Panc1 (cell line): ENCODE data around the gene PRKCB. TPM values are rescaled to one million over a fixed set of nuclear protein-coding genes. Genes with fewer than 3 reads are reported as not detected.

Experiments used
- ATAC-seq: fragments of 200-7000 bp; cut with Tn5 transposase; 2 replicates; pipeline ENCODE4 v1.9.1; 2020; ENCODE audit warnings: mild to moderate bottlenecking, moderate library complexity
- BruUV-seq: library from RNA; stranded (reverse); fragments of 400-500 nt; replicated peaks from 2 replicates; lab custom pipeline; 2021; lab: Mats Ljungman, UMichigan
- CTCF ChIA-PET: fragments of 300-600 bp; sonication (Branson Sonifier 250); formaldehyde crosslinking; loops from one replicate; lab custom pipeline; 2022; ENCODE audit warnings: antibody characterized with exemption; lab: Charles Lee
- POLR2A ChIA-PET: fragments of 300-600 bp; sonication (Branson Sonifier 250); formaldehyde crosslinking; loops from one replicate; lab custom pipeline; 2022; ENCODE audit warnings: antibody characterized with exemption; lab: Charles Lee
- DNase-seq: peaks from one replicate; pipeline ENCODE4 v3.0.0-alpha.2; 2010; ENCODE audit warnings: low read depth, low spot score
- H3K27ac ChIP-seq: 2 replicates; pipeline ENCODE4 v1.5.1; 2011; ENCODE audit warnings: mild to moderate bottlenecking, low read length, inconsistent platforms
- H3K27me3 ChIP-seq: fragments of 200-500 bp; sonication (Bioruptor generic); 2 replicates; pipeline ENCODE4 v1.6.0; 2014; ENCODE audit warnings: low read length, inconsistent platforms; ENCODE audit not compliant: control insufficient read depth, insufficient read depth
- H3K36me3 ChIP-seq: fragments of 200-500 bp; sonication (Bioruptor generic); 2 replicates; pipeline ENCODE4 v1.5.1; 2014; ENCODE audit warnings: inconsistent platforms, mild to moderate bottlenecking, low read length, moderate library complexity; ENCODE audit not compliant: control insufficient read depth, insufficient read depth
- H3K4me1 ChIP-seq: 2 replicates; pipeline ENCODE4 v1.5.1; 2011; ENCODE audit warnings: inconsistent platforms, mild to moderate bottlenecking, low read length, moderate library complexity; ENCODE audit not compliant: control insufficient read depth, insufficient read depth
- H3K4me3 ChIP-seq, 2 experiments: 2 replicates each; pipeline ENCODE4 v1.5.1; 2011 to 2012; ENCODE audit warnings: low read depth in 2 of 2, low read length in 2 of 2, mild to moderate bottlenecking in 2 of 2, inconsistent platforms in 1 of 2, moderate library complexity in 1 of 2
- H3K9me3 ChIP-seq: fragments of 200-500 bp; sonication (Bioruptor generic); 2 replicates; pipeline ENCODE4 v1.5.1; 2014; ENCODE audit warnings: low read depth, mild to moderate bottlenecking, inconsistent platforms, low read length, moderate library complexity; ENCODE audit not compliant: control insufficient read depth, insufficient read depth
- POLR2AphosphoS5 ChIP-seq: IDR thresholded peaks from 2 replicates; pipeline ENCODE4 v1.6.1; 2012; ENCODE audit warnings: mild to moderate bottlenecking, low read depth, low read length, moderate library complexity
- SIN3A ChIP-seq: IDR thresholded peaks from 2 replicates; pipeline ENCODE4 v1.6.1; 2012; ENCODE audit warnings: low read depth, mild to moderate bottlenecking, low read length, moderate library complexity, borderline replicate concordance; ENCODE audit not compliant: insufficient read depth
- TCF7L2 ChIP-seq: IDR thresholded peaks from 2 replicates; pipeline ENCODE4 v1.6.1; 2011; ENCODE audit warnings: mild to moderate bottlenecking, low read depth, low read length, inconsistent platforms
- in situ Hi-C: cut with HindIII; loops from 2 replicates; pipeline ENCODE4 v1.10.0; 2016; ENCODE audit warnings: low sequenced_read_pairs, low pct_unique_long_range_greater_than_20kb
- intact Hi-C: fragments of 100-400 bp; cut with micrococcal nuclease; formaldehyde crosslinking; loops from one replicate; pipeline ENCODE4 v1.10.0; 2022; ENCODE audit not compliant: unreplicated experiment
- total RNA-seq: library from RNA; stranded (reverse); gene quantifications from one replicate; pipeline ENCODE4 v1.2.1, GENCODE V29; 2021; ENCODE audit not compliant: unreplicated experiment
- TF ChIP-seq, protein P1 (sequence below), 2 experiments: IDR thresholded peaks; 2 replicates each; pipeline ENCODE4 v1.6.1; 2011 to 2012; ENCODE audit warnings: low read depth in 2 of 2, control low read depth in 1 of 2, low read length in 1 of 2, mild to moderate bottlenecking in 1 of 2, moderate library complexity in 1 of 2; ENCODE audit not compliant: insufficient read depth in 1 of 2
- TF ChIP-seq, protein P2 (sequence below): fragments of 450-650 bp; IDR thresholded peaks from 2 replicates; pipeline ENCODE4 v1.5.1; 2017; ENCODE audit warnings: mild to moderate bottlenecking

PRKCB gene
- total RNA-seq, 1 experiment from 2014 or later: 0.41 TPM

GRCh38 chr16:23877107-23878070, 41.6 kb downstream of the PRKCB start:
- BruUV-seq: no TSS peak

DNA sequence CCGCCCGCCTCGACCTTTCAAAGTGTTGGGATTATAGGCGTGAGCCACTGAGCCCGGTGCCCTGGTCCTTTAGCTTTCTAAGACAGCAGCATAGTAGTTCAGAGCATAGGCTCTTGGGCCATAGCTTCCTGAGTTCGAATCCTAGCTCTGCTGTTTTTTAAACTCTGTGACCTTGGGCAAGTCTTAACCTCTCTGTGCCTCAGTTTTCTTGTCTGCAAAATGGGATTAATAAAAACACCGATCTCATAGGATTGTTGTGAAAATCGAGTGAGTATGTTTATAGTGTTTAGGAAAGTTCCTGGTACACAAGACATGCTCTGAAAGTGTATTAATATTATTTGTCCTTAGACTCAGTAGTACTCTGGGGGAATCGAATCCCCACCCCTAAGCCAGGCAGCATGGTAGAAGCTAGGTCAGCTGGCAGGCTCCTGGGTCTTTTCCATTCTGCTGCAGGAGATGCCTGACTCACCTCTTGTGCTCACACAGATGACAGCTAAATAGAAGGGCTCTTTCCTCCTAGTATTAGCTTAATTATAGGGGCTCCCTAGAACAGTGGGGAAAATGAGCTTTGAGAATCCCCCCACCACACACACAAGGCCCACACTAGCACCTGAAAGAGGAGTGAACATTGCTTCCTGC, 44.1 kb downstream of the PRKCB start:
- Histone ChIP-seq H3K27me3 (no peaks in the 10 kb centered on the region), H3K4me3 (no peak overlapping the region), H3K4me1 (no peaks in the 10 kb centered on the region), H3K36me3 (no peaks in the 10 kb centered on the region), H3K27ac (no peak overlapping the region), H3K9me3 (no peaks in the 10 kb centered on the region)
- no peak for TF ChIP-seq SIN3A
- TF ChIP-seq TCF7L2: no peak
- TF ChIP-seq, protein P1, sequence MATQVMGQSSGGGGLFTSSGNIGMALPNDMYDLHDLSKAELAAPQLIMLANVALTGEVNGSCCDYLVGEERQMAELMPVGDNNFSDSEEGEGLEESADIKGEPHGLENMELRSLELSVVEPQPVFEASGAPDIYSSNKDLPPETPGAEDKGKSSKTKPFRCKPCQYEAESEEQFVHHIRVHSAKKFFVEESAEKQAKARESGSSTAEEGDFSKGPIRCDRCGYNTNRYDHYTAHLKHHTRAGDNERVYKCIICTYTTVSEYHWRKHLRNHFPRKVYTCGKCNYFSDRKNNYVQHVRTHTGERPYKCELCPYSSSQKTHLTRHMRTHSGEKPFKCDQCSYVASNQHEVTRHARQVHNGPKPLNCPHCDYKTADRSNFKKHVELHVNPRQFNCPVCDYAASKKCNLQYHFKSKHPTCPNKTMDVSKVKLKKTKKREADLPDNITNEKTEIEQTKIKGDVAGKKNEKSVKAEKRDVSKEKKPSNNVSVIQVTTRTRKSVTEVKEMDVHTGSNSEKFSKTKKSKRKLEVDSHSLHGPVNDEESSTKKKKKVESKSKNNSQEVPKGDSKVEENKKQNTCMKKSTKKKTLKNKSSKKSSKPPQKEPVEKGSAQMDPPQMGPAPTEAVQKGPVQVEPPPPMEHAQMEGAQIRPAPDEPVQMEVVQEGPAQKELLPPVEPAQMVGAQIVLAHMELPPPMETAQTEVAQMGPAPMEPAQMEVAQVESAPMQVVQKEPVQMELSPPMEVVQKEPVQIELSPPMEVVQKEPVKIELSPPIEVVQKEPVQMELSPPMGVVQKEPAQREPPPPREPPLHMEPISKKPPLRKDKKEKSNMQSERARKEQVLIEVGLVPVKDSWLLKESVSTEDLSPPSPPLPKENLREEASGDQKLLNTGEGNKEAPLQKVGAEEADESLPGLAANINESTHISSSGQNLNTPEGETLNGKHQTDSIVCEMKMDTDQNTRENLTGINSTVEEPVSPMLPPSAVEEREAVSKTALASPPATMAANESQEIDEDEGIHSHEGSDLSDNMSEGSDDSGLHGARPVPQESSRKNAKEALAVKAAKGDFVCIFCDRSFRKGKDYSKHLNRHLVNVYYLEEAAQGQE (IDR thresholded peaks at IDR 0.05; ENCODE audit: insufficient read depth in 1 of 2, low read depth in 2 of 2, low read length in 1 of 2): no peak
- TF ChIP-seq POLR2AphosphoS5: no peak
- TF ChIP-seq, protein P2, sequence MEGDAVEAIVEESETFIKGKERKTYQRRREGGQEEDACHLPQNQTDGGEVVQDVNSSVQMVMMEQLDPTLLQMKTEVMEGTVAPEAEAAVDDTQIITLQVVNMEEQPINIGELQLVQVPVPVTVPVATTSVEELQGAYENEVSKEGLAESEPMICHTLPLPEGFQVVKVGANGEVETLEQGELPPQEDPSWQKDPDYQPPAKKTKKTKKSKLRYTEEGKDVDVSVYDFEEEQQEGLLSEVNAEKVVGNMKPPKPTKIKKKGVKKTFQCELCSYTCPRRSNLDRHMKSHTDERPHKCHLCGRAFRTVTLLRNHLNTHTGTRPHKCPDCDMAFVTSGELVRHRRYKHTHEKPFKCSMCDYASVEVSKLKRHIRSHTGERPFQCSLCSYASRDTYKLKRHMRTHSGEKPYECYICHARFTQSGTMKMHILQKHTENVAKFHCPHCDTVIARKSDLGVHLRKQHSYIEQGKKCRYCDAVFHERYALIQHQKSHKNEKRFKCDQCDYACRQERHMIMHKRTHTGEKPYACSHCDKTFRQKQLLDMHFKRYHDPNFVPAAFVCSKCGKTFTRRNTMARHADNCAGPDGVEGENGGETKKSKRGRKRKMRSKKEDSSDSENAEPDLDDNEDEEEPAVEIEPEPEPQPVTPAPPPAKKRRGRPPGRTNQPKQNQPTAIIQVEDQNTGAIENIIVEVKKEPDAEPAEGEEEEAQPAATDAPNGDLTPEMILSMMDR: no peak
- ChIA-PET POLR2A (no interaction called here), CTCF (no interaction called here)
- intact Hi-C loops: no loop called here
- ATAC-seq (no peak), DNase-seq (no peak)
- no TSS peak for BruUV-seq
- in situ Hi-C loops: no loop called here

More at GRCh38 chr16:23877107-23878070, 41.6 kb downstream of the PRKCB start:
- H3K27me3 ChIP-seq: no peaks in the 10 kb centered on the region
- ATAC-seq (no peak), DNase-seq (no peak)
- in situ Hi-C loops (no loop called here), intact Hi-C loops (loop anchor here (1.0 kb wide), 1 partner anchor 133 kb away; no protein-coding TSS in a partner anchor)
- no peak overlapping the region for H3K27ac ChIP-seq
- H3K36me3 ChIP-seq: no peaks in the 10 kb centered on the region
- H3K9me3 ChIP-seq: no peaks in the 10 kb centered on the region
- CTCF ChIA-PET: interaction anchor here (0.6 to 1.6 kb wide), 5 partner anchors 76 to 1251 kb away, joined by 3 to 11 read pairs (median 4); no protein-coding TSS in a partner anchor
- TF ChIP-seq POLR2AphosphoS5: no peak
- TF ChIP-seq, protein P2: peak; percentile 38; the same call in 1 of the 2 replicates
- POLR2A ChIA-PET: no interaction called here
- H3K4me1 ChIP-seq: no peaks in the 10 kb centered on the region
- H3K4me3 ChIP-seq: no peak overlapping the region
